ENCODE results near the gene WDR86. TPM values are rescaled to one million over a fixed set of nuclear protein-coding genes. Genes with fewer than 3 reads are reported as not detected.
A peak's percentile ranks its signal among the peaks of the same experiment; 100 is the strongest.

WDR86 gene
- total and polyA plus RNA-seq, 2 experiments from 2014 or later = 9.1 to 59.1 TPM

- peak; percentile 92 for ATAC-seq
- 0 out of 3 replicates have a peak, but pooled peaks cover 6% of the 10 kb centered on the region for H3K4me1 Mint-ChIP-seq
- H3K27me3 Mint-ChIP-seq (ENCODE audit: insufficient read depth, low read depth, poor library complexity) = peaks cover 4% of the 10 kb centered on the region
- Histone ChIP-seq H3K79me2 (replicated peaks; ENCODE audit: insufficient read depth) (peaks cover 20% of the 10 kb centered on the region), H3K4me1 (ENCODE audit: insufficient read depth) (peaks cover 8% of the 10 kb centered on the region; the same call in 1 of the 2 replicates), H3K4me3 (peak within 1 kb of the TSS; percentile 85), H3K27ac (ENCODE audit: low read depth) (no peak within 1 kb of the TSS), H3F3A (replicated peaks; ENCODE audit: low read depth) (no peaks in the 10 kb centered on the region), H3K36me3 (ENCODE audit: insufficient read depth) (no peaks in the 10 kb centered on the region; the same call in none of the 2 replicates), H3K27me3 (ENCODE audit: insufficient read depth) (no peaks in the 10 kb centered on the region), H3K4me2 (peak within 1 kb of the TSS; percentile 97), H3K9me2 (ENCODE audit: insufficient read depth) (no peaks in the 10 kb centered on the region), H2AFZ (peak within 1 kb of the TSS; percentile 95), H4K20me1 (replicated peaks; ENCODE audit: insufficient read depth) (peaks cover 3% of the 10 kb centered on the region; the same call in 1 of the 2 replicates)
- H3K36me3 Mint-ChIP-seq (ENCODE audit: low read depth) = peaks cover 7% of the 10 kb centered on the region; the same call in 2 of the 3 replicates
- TF ChIP-seq ETS1 (IDR thresholded peaks at IDR 0.05) (peak; percentile 42), POLR2AphosphoS5 (IDR thresholded peaks at IDR 0.05; ENCODE audit: low read depth) (peak; percentile 84), REST (IDR thresholded peaks at IDR 0.05; ENCODE audit: unreplicated experiment) (no peak), CREB1 (CRISPR knock-in tag; IDR thresholded peaks at IDR 0.05; ENCODE audit: low read depth) (peak; percentile 26; the same call in 1 of the 2 replicates), ZNF114 (CRISPR knock-in tag; IDR thresholded peaks at IDR 0.05) (no peak), ZNF462 (CRISPR knock-in tag; IDR thresholded peaks at IDR 0.05) (no peak)
- H3K4me3 Mint-ChIP-seq = peak within 1 kb of the TSS; percentile 79
- peak; percentile 95 for DNase-seq (ENCODE audit: low spot score)
- no peak within 1 kb of the TSS for H3K27ac Mint-ChIP-seq
- H3K9me3 Mint-ChIP-seq = no peaks in the 10 kb centered on the region; the same call in 1 of the 3 replicates
Measured at GRCh38 chr7:151341357-151342101, 68.3 kb downstream of the WDR86 start, which contains the start of gene NUB1. TSS of gene NUB1 (plus strand) at chr7:151341812. CDS start at chr7:151345350, 3,538 bp downstream.

Data from GM23338 (cell line).